CD4-positive, alpha-beta T cell treated with Interleukin-6 for 4 hours (primary cell): ENCODE results near the gene FMNL1.
A peak's percentile ranks its signal among the peaks of the same experiment; 100 is the strongest.
"Not testable (repeated sequence)": the region's sequence is repeated elsewhere in the genome, so short reads cannot be mapped to it uniquely, and the experiment has no call there.

Experiments
- DNase-seq: peaks from one replicate; pipeline ENCODE4 v3.0.0-alpha.2; 2020; ENCODE audit warnings: mixed read lengths

FMNL1 gene, protein sequence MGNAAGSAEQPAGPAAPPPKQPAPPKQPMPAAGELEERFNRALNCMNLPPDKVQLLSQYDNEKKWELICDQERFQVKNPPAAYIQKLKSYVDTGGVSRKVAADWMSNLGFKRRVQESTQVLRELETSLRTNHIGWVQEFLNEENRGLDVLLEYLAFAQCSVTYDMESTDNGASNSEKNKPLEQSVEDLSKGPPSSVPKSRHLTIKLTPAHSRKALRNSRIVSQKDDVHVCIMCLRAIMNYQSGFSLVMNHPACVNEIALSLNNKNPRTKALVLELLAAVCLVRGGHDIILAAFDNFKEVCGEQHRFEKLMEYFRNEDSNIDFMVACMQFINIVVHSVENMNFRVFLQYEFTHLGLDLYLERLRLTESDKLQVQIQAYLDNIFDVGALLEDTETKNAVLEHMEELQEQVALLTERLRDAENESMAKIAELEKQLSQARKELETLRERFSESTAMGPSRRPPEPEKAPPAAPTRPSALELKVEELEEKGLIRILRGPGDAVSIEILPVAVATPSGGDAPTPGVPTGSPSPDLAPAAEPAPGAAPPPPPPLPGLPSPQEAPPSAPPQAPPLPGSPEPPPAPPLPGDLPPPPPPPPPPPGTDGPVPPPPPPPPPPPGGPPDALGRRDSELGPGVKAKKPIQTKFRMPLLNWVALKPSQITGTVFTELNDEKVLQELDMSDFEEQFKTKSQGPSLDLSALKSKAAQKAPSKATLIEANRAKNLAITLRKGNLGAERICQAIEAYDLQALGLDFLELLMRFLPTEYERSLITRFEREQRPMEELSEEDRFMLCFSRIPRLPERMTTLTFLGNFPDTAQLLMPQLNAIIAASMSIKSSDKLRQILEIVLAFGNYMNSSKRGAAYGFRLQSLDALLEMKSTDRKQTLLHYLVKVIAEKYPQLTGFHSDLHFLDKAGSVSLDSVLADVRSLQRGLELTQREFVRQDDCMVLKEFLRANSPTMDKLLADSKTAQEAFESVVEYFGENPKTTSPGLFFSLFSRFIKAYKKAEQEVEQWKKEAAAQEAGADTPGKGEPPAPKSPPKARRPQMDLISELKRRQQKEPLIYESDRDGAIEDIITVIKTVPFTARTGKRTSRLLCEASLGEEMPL

DNA sequence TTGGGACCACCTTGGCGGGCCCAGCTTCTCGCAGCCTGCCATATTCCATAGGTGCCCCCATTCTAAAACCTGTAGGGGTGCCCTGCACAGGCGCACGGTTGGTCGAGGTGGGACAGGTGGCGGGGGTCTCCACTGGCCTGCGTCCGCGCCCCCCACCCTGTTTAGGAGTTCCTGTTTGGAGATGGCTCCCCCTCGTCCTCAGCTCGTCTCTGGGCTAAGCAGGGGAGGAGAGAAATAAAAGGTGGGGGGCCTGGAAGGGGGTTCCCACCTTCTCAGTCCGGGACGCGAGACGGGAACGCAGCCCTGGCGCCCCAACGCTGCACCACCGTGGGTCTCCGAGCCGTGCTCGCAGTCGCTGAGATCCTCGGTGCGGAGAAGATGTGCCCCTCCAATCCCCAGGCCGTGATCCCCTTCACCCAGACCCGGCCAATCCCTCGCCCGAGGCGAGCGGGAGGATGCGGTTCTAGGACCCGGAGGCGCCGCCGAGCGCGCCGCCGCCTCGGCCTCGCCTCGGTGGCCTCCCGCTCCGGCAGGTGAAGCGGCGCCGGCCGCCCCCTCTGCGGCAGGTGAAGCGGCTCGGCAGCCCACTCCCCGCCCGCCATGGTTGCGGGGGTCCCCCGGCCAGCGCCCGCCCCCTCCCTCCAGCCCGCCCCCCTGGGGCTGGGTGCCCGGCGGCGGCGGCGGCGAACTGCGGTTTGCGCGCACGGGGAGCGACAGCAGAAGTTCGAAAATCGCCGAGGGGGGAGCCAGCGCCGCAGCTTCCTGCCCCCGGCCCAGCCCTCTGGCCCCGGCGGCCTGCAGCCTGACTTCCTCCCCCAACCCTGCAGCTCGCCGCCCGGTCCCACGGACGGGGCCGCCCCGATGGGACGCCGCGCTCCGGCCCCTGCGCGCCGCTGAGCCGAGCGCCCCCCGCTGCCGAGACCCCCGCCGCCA, at the start of gene FMNL1:
TSS of gene FMNL1 (plus strand) at position 805 of the 933 bp plus-strand sequence. CDS start 240 bp downstream, outside the sequence.
- DNase-seq = peak; percentile 79

DNA sequence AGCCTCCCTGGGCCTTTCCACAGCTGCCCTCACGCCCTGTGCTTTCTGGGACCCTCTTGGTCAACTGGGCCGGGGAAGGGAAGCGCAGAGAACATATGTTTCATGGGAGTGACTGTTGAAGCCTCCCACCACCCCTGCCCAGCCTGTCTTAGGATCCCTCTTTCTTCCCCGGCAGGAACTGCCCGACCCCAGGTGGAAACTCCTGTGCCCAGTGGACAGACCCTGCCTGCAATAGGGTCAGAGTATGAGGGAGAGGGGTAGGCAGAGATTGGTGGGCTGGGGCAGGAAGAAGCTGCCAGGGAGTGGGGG, 49.5 kb upstream of the FMNL1 start:
- no peak for DNase-seq

- peak; percentile 80 for DNase-seq
These were observed 49.0 kb upstream of the FMNL1 start for GRCh38 chr17:45172541-45173286.

GRCh38 chr17:45175759-45176115, 45.9 kb upstream of the FMNL1 start:
- no peak for DNase-seq

DNA sequence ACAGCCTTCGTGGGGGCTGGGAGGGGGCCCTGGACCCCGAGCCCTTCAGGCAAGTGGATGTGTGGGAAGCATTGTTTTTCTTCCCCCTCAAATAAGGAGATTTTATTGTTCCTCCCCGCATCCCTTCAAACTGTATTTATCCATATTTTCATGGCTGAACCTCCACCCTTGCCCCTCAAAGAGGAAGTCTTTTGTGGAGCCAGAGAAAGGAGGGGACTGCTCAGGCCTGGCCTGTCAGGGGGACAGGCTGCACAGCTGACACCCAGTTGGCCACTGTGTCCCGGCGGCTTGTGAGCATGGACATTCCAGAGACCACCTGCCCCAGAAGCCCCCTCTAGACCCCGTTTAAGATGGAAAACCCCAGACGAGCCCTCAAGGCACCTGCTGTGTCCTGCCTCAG, 44.1 kb upstream of the FMNL1 start:
- no peak for DNase-seq

GRCh38 chr17:45184144-45184543, 37.5 kb upstream of the FMNL1 start:
- no peak for DNase-seq

- DNase-seq = no peak
These were observed 34.8 kb upstream of the FMNL1 start for GRCh38 chr17:45186801-45187354.

GRCh38 chr17:45189009-45189408, 32.7 kb upstream of the FMNL1 start:
- DNase-seq = no peak

DNA sequence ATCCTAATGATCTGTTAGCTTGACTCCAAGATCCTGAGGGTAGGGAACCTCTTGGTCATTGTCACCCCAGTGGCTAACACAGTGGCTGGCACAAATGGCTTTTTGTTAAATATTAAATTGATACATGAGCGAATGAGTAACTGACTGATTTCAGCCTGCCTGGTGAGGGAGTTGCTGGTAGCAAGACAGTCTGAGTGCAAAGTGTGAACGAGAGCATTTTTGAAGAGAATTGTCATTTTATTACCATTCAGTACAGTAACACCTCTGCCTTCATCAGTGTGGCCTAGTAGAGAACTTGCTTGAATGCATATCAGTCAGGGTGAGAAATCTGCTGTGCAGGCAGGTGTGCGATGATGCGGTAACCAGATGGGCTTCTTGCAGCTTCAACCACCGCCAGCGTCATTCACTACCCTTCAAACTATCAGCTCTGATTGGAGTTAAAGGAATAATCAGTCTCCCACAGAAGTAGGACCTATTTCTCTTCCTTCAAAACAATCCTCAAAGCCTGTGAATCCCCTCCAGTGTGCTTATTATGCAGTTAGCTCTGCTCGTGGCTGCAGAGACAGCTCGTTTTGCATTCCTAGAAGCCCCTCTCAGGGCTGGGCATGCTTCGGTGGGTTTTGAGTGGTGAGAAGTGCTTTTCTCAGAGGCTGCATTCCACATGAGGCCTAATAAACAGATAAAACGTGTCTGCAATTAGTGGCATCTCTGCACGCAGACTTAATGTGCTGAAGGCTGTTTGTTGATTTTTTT, 31.0 kb upstream of the FMNL1 start:
- DNase-seq = no peak

DNA sequence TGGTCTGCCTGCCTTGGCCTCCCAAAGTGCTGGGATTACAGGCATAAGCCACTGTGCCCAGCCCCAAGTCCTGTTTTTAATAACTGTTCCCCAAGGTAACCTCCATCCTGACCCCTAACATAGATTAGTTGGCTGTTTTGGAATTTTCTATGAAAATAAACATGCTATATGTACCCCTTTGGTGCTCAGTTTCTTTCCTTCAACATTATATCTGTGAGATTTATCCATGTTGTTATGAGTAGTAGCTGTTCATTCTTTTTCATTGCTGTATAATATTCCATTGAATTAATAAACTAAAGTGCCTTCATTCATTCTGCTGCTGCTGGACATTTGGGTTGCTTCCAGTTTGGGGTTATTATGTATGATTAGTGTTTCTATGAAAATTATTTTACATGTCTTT, 26.3 kb upstream of the FMNL1 start:
- no peak for DNase-seq

DNA sequence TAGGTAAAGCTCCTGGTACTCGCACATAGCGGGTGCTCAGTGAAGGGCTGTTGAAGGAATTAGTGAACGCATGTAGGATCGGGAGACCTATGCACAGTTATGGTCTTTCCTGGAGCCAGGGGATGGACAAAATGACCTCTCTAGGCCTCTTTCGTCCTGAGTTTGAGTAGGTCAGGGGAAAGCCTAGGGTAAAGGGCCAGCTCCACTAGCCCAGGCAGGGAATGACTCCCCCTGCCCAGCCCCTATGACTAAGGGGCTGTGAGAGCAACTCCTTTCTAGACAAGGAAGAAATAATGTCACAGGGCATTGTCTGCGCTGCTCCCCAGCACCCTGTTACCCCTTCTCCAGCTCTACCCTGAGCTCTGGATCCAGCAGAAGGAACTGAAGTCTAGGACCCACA, 24.6 kb upstream of the FMNL1 start:
- no peak for DNase-seq

GRCh38 chr17:45197555-45198334, 23.9 kb upstream of the FMNL1 start:
- peak; percentile 90 for DNase-seq

DNA sequence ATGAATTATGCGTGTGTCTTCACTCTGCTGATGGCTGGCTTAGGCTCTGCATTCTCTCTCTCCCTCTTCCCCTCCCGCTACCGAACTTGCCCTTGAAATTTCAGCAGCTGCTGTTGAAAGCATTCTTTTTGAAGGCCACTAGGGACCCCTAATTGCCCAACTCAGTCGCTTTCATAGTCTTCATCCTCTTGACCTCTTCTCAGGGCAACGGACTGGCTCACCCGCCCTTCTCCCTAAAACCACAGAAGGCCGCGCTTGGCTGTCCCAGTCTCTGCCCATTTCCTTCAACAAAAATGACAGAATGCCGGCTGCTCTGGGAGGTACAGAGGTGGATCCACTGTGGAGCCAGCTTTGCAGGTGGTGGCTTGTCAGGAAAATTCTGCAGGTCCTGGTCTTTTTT, 21.0 kb upstream of the FMNL1 start:
- DNase-seq = no peak

DNA sequence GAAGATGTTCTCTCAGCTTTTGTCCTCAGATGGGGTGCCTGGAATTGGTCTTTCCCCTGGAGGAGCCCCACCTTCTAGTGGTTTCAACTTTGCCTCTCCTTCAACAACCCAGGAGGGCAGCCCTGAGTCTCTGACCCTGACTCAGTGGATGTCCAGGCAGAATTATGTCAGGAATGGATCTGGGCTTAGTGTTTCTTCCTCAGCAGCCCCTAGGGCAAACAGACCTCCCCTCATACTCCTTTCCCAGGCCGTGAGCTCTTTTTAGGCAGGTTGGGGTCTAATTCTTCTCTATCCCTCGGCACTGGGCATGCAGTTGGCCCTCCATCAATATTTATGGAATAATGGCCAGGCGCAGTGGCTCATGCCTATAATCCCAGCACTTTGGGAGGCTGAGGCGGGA, 20.2 kb upstream of the FMNL1 start:
- no peak for DNase-seq

DNA sequence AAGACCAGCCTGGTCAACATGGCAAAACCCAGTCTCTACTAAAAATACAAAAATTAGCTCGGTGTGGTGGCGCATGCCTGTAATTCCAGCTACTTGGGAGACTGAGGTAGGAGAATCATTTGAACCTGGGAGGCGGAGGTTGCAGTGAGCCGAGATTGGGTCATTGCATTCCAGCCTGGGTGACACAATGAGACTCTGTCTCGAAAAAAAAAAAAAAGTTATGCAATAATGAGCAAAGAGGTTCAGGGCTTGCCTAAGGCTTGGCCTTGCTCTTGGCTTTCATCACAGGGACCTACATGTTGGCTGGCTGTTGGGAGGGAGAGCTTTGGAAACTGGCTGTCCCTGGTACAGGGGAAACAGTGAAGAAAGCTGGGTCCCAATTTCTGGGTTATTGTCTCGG, 19.8 kb upstream of the FMNL1 start:
- not testable (repeated sequence) for DNase-seq

DNA sequence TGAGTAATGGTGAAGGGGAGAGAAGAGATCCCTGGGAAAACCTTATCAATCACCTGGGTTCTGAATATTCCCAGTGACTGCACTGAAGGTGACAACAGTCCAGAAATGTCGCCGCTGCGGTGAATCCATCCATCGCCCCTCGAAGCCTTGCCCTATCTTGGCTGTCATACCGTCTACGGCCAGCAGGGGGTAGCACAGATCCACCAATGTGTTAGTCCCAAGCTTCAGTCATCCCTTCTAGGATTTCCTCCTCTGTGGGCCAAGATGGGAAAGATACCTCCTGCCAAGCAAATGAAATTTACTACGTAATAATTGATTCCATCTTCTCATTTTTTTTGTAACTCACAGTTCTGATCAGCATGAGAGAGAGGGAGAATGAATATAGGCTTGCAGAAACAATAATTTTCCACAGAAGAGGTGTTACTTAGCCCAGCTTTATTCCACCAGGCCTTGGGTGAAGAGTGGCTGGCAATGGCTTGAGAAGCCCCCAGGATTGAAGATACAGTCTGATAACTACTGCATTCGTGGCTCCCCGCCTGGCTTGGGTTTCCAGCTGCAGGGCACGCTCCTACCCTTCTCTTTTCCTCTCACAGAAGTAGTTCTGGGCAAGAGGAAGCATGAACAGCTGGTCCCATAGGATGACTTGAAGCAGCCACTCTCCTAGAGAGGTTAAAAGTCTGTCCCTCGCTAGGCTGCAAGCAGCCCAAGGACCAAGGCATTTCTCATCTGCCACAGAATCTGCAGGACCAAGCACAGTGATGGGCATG, 2.6 kb upstream of the FMNL1 start:
- peak; percentile 88 for DNase-seq

- DNase-seq = no peak
These were observed 1.6 kb upstream of the FMNL1 start for GRCh38 chr17:45220079-45220478.

DNA sequence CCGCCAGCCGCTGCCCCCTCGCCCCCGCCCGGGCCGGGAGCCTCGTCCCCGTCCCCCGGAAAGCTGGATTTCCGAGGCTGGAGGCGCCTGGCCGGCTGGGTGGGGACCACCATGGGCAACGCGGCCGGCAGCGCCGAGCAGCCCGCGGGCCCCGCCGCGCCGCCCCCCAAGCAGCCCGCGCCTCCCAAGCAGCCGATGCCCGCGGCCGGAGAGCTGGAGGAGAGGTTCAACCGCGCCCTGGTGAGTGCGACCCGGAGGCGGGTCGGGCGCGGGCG, 266 bp downstream of the FMNL1 start:
- no peak for DNase-seq

DNA sequence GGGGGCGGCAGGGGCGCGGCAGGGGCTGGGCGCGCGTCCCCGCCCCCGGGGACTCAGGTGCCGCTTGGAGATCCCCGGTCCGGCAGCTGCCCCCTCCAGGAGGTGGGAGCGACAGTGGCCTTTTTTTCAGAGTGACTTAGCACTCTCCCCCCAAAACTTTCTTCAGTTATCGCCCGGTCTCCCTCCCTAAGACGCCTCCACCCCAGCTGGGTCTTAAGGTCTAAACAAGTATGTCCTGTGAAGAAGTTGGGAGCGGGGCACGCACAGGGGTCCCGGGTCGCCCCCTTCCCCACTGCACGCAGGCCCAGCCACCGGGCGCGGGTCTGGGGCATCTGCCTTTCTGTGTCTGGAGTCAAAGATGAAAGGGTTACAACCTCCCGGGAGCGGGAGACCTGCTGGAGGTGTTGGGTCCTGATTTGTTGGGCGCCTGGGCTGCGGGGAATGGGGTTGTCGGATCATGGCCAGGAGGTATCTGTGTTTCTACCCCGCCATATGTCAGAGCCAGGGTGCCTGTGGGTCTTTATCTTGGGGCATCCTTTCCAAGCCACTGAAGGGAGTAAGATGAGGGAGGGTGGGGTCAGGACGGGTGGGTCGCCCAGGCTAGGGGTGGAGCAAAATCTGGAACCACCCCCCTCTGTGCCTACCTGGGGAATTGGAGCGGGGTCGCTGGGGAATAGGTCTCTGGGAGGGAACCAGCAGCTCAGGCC, 757 bp downstream of the FMNL1 start:
- peak; percentile 82 for DNase-seq
